ENCODE data around the gene ERGIC1.
A peak's percentile ranks its signal among the peaks of the same experiment; 100 is the strongest.
"Not testable (repeated sequence)": the region's sequence is repeated elsewhere in the genome, so short reads cannot be mapped to it uniquely, and the experiment has no call there.

Gene ERGIC1

GRCh38 chr5:172810996-172811395 lies 23.1 kb upstream of the ERGIC1 start:
- not testable (repeated sequence) for H3K27ac Mint-ChIP-seq; H3K36me3 Mint-ChIP-seq (ENCODE audit: low read depth); H3K9me3 Mint-ChIP-seq; H3K27me3 Mint-ChIP-seq; H3K4me3 Mint-ChIP-seq
- H3K4me1 Mint-ChIP-seq (ENCODE audit: low read depth): peaks cover 24% of the 10 kb centered on the region

GRCh38 chr5:172815631-172816030 lies 18.4 kb upstream of the ERGIC1 start:
- H3K27ac Mint-ChIP-seq: peak overlapping the region; percentile 3
- no peak overlapping the region for H3K4me3 Mint-ChIP-seq
- H3K27me3 Mint-ChIP-seq: no peaks in the 10 kb centered on the region
- H3K9me3 Mint-ChIP-seq: peaks cover 4% of the 10 kb centered on the region
- H3K4me1 Mint-ChIP-seq (ENCODE audit: low read depth): peaks cover 19% of the 10 kb centered on the region
- no peaks in the 10 kb centered on the region for H3K36me3 Mint-ChIP-seq (ENCODE audit: low read depth)

- Mint-ChIP-seq H3K9me3 (peaks cover 4% of the 10 kb centered on the region), H3K27ac (no peak overlapping the region), H3K4me3 (no peak overlapping the region), H3K4me1 (ENCODE audit: low read depth) (peaks cover 16% of the 10 kb centered on the region), H3K36me3 (ENCODE audit: low read depth) (no peaks in the 10 kb centered on the region), H3K27me3 (no peaks in the 10 kb centered on the region)
Measured at GRCh38 chr5:172816925-172817562, 17.0 kb upstream of the ERGIC1 start.

DNA sequence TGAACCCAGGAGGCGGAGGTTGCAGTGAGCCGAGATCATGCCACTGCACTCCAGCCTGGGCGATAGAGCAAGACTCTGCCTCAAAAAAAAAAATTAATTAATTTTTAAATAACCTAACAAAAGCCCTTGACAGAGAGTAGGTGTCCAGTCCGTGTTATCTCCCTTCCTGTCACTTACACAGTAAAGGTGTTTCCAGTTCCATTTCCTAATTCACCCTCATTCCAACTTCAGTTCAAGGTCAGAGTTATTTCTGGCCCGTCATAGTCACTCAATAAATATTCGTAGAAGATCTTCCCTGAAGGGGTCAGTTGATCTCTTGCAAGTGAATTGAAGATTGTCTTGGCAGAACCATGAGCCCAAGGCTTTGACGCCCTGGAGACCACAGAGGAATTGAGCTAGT lies 16.4 kb upstream of the ERGIC1 start:
- Mint-ChIP-seq H3K27me3 (no peaks in the 10 kb centered on the region), H3K4me1 (ENCODE audit: low read depth) (peaks cover 16% of the 10 kb centered on the region), H3K4me3 (no peak overlapping the region), H3K9me3 (peaks cover 4% of the 10 kb centered on the region), H3K27ac (no peak overlapping the region), H3K36me3 (ENCODE audit: low read depth) (no peaks in the 10 kb centered on the region)

GRCh38 chr5:172818081-172818480 lies 16.0 kb upstream of the ERGIC1 start:
- Mint-ChIP-seq H3K27ac (no peak overlapping the region), H3K9me3 (peaks cover 4% of the 10 kb centered on the region), H3K36me3 (ENCODE audit: low read depth) (no peaks in the 10 kb centered on the region), H3K4me3 (no peak overlapping the region), H3K4me1 (ENCODE audit: low read depth) (peaks cover 16% of the 10 kb centered on the region), H3K27me3 (no peaks in the 10 kb centered on the region)

DNA sequence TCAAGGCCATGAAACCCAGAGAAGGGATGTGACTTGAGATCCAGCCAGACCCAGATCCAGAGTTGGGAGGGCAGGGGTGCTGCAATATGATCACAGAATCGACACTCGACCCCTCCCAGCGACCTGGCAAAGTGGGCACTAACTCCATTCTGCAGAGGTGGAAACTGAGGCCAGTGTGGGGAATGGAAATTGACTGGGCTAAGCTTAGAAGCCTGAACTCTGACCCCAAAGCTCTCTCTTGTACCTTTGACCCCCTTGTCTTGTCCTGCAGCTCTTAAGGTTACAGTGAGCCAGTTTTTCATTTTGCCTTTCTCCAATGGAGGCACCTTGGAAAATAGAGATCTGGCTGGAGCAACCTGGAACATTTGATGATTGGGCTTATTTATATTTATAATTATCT lies 14.5 kb upstream of the ERGIC1 start:
- Mint-ChIP-seq H3K4me3 (no peak overlapping the region), H3K4me1 (ENCODE audit: low read depth) (peaks cover 16% of the 10 kb centered on the region), H3K27ac (no peak overlapping the region), H3K27me3 (no peaks in the 10 kb centered on the region), H3K9me3 (peaks cover 4% of the 10 kb centered on the region), H3K36me3 (ENCODE audit: low read depth) (no peaks in the 10 kb centered on the region)

- H3K4me3 Mint-ChIP-seq: no peak overlapping the region
- no peaks in the 10 kb centered on the region for H3K36me3 Mint-ChIP-seq (ENCODE audit: low read depth)
- H3K4me1 Mint-ChIP-seq (ENCODE audit: low read depth): peaks cover 16% of the 10 kb centered on the region
- peaks cover 4% of the 10 kb centered on the region for H3K9me3 Mint-ChIP-seq
- no peak overlapping the region for H3K27ac Mint-ChIP-seq
- H3K27me3 Mint-ChIP-seq: no peaks in the 10 kb centered on the region
Measured at GRCh38 chr5:172820046-172820767, 13.8 kb upstream of the ERGIC1 start.

- Mint-ChIP-seq H3K9me3 (peaks cover 9% of the 10 kb centered on the region), H3K27me3 (no peaks in the 10 kb centered on the region), H3K27ac (no peak overlapping the region), H3K36me3 (ENCODE audit: low read depth) (no peaks in the 10 kb centered on the region), H3K4me1 (ENCODE audit: low read depth) (peaks cover 13% of the 10 kb centered on the region), H3K4me3 (no peak overlapping the region)
Measured at GRCh38 chr5:172821340-172821985, 12.6 kb upstream of the ERGIC1 start.

- H3K4me3 Mint-ChIP-seq: no peak overlapping the region
- H3K27ac Mint-ChIP-seq: no peak overlapping the region
- H3K36me3 Mint-ChIP-seq (ENCODE audit: low read depth): no peaks in the 10 kb centered on the region
- peaks cover 4% of the 10 kb centered on the region for H3K4me1 Mint-ChIP-seq (ENCODE audit: low read depth)
- H3K27me3 Mint-ChIP-seq: no peaks in the 10 kb centered on the region
- peaks cover 9% of the 10 kb centered on the region for H3K9me3 Mint-ChIP-seq
Measured at GRCh38 chr5:172823840-172824362, 10.2 kb upstream of the ERGIC1 start.

DNA sequence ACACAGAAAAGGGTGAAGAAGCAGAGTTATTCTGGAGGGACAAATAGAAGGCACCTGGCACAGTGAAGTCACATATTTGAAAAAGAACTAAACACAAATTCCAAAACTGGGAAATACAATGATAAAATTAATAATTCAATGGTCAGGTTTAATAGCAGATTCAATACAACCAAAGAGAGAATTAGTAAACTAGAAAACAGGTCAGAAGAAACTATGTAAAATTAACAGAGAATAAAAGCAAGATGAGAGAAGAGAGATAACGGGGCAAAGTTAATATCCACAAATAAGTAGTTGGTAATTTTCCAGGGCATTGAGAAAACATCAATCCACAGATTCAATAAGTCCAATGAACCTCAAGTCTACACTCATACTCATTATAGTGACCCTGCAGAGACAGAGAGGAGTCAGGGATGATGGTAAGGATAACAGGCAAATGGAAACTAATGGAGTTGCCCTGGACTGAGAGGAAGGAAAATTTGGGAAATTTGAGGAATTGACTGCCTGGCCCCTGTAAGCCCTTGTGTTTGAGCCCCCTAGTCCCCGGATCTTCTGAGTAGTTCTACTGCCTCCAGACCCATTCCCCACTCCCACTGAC lies 8.3 kb upstream of the ERGIC1 start:
- Mint-ChIP-seq H3K27me3 (no peaks in the 10 kb centered on the region), H3K36me3 (ENCODE audit: low read depth) (no peaks in the 10 kb centered on the region), H3K9me3 (peaks cover 9% of the 10 kb centered on the region), H3K4me1 (ENCODE audit: low read depth) (no peaks in the 10 kb centered on the region), H3K27ac (no peak overlapping the region), H3K4me3 (no peak overlapping the region)

GRCh38 chr5:172827841-172828240 lies 6.2 kb upstream of the ERGIC1 start:
- Mint-ChIP-seq H3K27ac (no peak overlapping the region), H3K36me3 (ENCODE audit: low read depth) (no peaks in the 10 kb centered on the region), H3K27me3 (no peaks in the 10 kb centered on the region), H3K4me3 (no peak overlapping the region), H3K9me3 (peaks cover 9% of the 10 kb centered on the region), H3K4me1 (ENCODE audit: low read depth) (no peaks in the 10 kb centered on the region)

DNA sequence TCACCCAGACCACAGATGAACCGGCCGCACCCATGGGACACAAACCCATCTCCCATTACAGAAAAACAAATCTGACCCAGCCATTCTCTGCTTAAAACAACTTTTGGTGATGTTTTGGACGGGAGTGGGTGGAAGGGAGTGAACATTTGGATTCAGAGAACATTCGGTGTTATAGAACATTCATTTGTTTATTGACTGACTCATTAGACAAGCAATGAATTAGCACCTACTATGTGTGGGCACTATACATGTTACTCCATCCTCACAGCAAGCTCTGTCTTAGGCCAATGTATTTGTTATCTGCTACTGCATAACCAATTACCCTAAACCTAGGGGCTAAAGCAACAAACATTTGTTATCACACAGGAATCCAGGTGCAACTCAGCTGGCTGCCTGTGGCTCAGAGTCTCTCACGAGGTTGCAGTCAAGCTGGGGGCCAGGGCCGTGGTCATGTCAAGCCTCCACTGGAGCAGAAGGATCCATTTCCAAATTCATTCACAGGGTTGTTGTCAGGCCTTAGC lies 5.1 kb upstream of the ERGIC1 start:
- Mint-ChIP-seq H3K4me1 (ENCODE audit: low read depth) (peaks cover 9% of the 10 kb centered on the region), H3K4me3 (no peak overlapping the region), H3K27ac (no peak overlapping the region), H3K27me3 (no peaks in the 10 kb centered on the region), H3K36me3 (ENCODE audit: low read depth) (no peaks in the 10 kb centered on the region), H3K9me3 (peaks cover 9% of the 10 kb centered on the region)

GRCh38 chr5:172830275-172830799 lies 3.7 kb upstream of the ERGIC1 start:
- Mint-ChIP-seq H3K4me1 (ENCODE audit: low read depth) (peaks cover 13% of the 10 kb centered on the region), H3K9me3 (peaks cover 7% of the 10 kb centered on the region), H3K27me3 (no peaks in the 10 kb centered on the region), H3K36me3 (ENCODE audit: low read depth) (no peaks in the 10 kb centered on the region), H3K4me3 (no peak overlapping the region), H3K27ac (no peak overlapping the region)

GRCh38 chr5:172830876-172831662 lies 3.0 kb upstream of the ERGIC1 start:
- H3K27me3 Mint-ChIP-seq: no peaks in the 10 kb centered on the region
- H3K27ac Mint-ChIP-seq: no peak overlapping the region
- H3K9me3 Mint-ChIP-seq: no peaks in the 10 kb centered on the region
- H3K36me3 Mint-ChIP-seq (ENCODE audit: low read depth): no peaks in the 10 kb centered on the region
- H3K4me3 Mint-ChIP-seq: no peak overlapping the region
- peaks cover 21% of the 10 kb centered on the region for H3K4me1 Mint-ChIP-seq (ENCODE audit: low read depth)
